ENCODE data around the gene ITPKC. TPM values are rescaled to one million over a fixed set of nuclear protein-coding genes. Genes with fewer than 3 reads are reported as not detected.

Gene ITPKC
- total and polyA plus RNA-seq, 9 of the 15 experiments (the other 6 are each of a cell fraction or from before 2014, with no cell fraction given) = 0.08 to 9.3 (median 5.8) TPM

DNA sequence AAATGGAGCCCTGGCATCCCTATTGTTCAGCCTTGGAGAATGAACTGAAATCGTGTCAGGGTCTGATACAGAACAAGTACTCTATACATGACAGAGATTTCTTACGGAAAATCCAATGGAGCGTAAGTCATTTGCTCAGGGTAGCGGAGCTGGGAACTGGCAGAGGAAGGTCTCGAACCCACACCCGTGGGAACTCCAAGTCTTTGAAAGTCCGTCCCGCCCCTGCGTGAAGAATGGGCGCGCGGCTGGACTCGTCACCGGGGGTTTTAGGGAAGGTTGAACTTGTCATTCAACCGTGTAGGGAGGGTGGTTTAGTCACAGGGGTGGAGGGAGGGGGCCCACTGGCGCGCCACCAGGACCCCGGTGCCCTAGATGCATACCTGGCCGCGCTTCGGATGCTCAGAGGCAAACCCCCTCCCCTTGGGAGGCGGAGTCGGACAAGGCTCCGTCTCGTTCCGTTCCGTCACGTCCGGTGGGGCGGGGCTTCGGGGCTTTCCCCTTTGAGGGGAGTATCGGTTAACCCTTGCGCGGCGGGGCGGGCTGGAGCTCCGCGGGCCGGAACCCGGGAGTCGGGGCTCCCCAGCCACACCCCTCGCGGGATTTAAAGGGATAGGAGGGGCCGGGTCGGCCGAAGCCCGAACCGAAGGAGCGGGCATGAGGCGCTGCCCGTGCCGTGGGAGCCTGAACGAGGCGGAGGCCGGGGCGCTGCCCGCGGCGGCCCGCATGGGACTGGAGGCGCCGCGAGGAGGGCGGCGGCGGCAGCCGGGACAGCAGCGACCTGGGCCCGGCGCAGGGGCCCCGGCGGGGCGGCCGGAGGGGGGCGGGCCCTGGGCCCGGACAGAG lies at the start of gene ITPKC, which contains the start of gene COQ8B (continued):
- TF ChIP-seq, protein P1, sequence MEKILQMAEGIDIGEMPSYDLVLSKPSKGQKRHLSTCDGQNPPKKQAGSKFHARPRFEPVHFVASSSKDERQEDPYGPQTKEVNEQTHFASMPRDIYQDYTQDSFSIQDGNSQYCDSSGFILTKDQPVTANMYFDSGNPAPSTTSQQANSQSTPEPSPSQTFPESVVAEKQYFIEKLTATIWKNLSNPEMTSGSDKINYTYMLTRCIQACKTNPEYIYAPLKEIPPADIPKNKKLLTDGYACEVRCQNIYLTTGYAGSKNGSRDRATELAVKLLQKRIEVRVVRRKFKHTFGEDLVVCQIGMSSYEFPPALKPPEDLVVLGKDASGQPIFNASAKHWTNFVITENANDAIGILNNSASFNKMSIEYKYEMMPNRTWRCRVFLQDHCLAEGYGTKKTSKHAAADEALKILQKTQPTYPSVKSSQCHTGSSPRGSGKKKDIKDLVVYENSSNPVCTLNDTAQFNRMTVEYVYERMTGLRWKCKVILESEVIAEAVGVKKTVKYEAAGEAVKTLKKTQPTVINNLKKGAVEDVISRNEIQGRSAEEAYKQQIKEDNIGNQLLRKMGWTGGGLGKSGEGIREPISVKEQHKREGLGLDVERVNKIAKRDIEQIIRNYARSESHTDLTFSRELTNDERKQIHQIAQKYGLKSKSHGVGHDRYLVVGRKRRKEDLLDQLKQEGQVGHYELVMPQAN (IDR thresholded peaks at IDR 0.05; ENCODE audit: borderline replicate concordance) = peak; percentile 81; the same call in 1 of the 2 replicates
- TF ChIP-seq ESRRA (IDR thresholded peaks at IDR 0.05; ENCODE audit: borderline replicate concordance, low read depth) = peak; percentile 39; the same call in 1 of the 2 replicates
- TF ChIP-seq RBM22 (IDR thresholded peaks at IDR 0.05; ENCODE audit: low read depth, low read length, poor library complexity, severe bottlenecking) = no peak
- TF ChIP-seq LARP7 (IDR thresholded peaks at IDR 0.05) = no peak
- no peak for TF ChIP-seq MTF1 (CRISPR knock-in tag; IDR thresholded peaks at IDR 0.05; ENCODE audit: borderline replicate concordance)
- TF ChIP-seq, protein P2, sequence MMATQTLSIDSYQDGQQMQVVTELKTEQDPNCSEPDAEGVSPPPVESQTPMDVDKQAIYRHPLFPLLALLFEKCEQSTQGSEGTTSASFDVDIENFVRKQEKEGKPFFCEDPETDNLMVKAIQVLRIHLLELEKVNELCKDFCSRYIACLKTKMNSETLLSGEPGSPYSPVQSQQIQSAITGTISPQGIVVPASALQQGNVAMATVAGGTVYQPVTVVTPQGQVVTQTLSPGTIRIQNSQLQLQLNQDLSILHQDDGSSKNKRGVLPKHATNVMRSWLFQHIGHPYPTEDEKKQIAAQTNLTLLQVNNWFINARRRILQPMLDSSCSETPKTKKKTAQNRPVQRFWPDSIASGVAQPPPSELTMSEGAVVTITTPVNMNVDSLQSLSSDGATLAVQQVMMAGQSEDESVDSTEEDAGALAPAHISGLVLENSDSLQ (IDR thresholded peaks at IDR 0.05) = peak; percentile 34; the same call in 1 of the 2 replicates
- TF ChIP-seq TCF7 (IDR thresholded peaks at IDR 0.05; ENCODE audit: borderline replicate concordance) = 0 out of 2 replicates have a peak, but pooled peaks have one; percentile 56
- TF ChIP-seq ZNF830 (CRISPR knock-in tag; IDR thresholded peaks at IDR 0.05) = 0 out of 2 replicates have a peak, but pooled peaks have one; percentile 19
- peak; percentile 93 for TF ChIP-seq GABPA (tag; conservative IDR thresholded peaks at IDR 0.05; ENCODE audit: low read depth)
- TF ChIP-seq TAF7 (tag; IDR thresholded peaks at IDR 0.05) = no peak
- peak; percentile 90 to 98 for TF ChIP-seq SIN3A (IDR thresholded peaks at IDR 0.05; ENCODE audit: borderline replicate concordance in 2 of 2, control insufficient read depth in 1 of 2, low read depth in 2 of 2, low read length in 2 of 2)
- 0 out of 2 replicates have a peak, but pooled peaks have one; percentile 3 for TF ChIP-seq SPI1 (IDR thresholded peaks at IDR 0.05; ENCODE audit: borderline replicate concordance, low read depth, low read length)
- TF ChIP-seq BMI1 (IDR thresholded peaks at IDR 0.05; ENCODE audit: low read length) = no peak
- TF ChIP-seq, protein P3, sequence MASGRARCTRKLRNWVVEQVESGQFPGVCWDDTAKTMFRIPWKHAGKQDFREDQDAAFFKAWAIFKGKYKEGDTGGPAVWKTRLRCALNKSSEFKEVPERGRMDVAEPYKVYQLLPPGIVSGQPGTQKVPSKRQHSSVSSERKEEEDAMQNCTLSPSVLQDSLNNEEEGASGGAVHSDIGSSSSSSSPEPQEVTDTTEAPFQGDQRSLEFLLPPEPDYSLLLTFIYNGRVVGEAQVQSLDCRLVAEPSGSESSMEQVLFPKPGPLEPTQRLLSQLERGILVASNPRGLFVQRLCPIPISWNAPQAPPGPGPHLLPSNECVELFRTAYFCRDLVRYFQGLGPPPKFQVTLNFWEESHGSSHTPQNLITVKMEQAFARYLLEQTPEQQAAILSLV (tag; IDR thresholded peaks at IDR 0.05) = no peak
- no peak for TF ChIP-seq MCM7 (IDR thresholded peaks at IDR 0.05)
- TF ChIP-seq, protein P4, sequence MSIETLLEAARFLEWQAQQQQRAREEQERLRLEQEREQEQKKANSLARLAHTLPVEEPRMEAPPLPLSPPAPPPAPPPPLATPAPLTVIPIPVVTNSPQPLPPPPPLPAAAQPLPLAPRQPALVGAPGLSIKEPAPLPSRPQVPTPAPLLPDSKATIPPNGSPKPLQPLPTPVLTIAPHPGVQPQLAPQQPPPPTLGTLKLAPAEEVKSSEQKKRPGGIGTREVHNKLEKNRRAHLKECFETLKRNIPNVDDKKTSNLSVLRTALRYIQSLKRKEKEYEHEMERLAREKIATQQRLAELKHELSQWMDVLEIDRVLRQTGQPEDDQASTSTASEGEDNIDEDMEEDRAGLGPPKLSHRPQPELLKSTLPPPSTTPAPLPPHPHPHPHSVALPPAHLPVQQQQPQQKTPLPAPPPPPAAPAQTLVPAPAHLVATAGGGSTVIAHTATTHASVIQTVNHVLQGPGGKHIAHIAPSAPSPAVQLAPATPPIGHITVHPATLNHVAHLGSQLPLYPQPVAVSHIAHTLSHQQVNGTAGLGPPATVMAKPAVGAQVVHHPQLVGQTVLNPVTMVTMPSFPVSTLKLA (conservative IDR thresholded peaks at IDR 0.05) = peak; percentile 78 to 90
- TF ChIP-seq, protein P5, sequence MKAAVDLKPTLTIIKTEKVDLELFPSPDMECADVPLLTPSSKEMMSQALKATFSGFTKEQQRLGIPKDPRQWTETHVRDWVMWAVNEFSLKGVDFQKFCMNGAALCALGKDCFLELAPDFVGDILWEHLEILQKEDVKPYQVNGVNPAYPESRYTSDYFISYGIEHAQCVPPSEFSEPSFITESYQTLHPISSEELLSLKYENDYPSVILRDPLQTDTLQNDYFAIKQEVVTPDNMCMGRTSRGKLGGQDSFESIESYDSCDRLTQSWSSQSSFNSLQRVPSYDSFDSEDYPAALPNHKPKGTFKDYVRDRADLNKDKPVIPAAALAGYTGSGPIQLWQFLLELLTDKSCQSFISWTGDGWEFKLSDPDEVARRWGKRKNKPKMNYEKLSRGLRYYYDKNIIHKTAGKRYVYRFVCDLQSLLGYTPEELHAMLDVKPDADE (conservative IDR thresholded peaks at IDR 0.05; ENCODE audit: control insufficient read depth, low read depth, low read length) = peak; percentile 84
- peak; percentile 72 for TF ChIP-seq EP400 (IDR thresholded peaks at IDR 0.05)
- TF ChIP-seq MTA3 (IDR thresholded peaks at IDR 0.05; ENCODE audit: borderline replicate concordance) = peak; percentile 68
- peak in 1 of 2 experiments; percentile 60; a peak in 1 of 4 replicates for TF ChIP-seq SRF (CRISPR knock-in tag; IDR thresholded peaks at IDR 0.05)
